Muscle of arm (tissue), 14 donors: Measurements from ENCODE around the gene GPR132. TPM values are rescaled to one million over a fixed set of nuclear protein-coding genes. Genes with fewer than 3 reads are reported as not detected.
"Not testable (repeated sequence)": the region's sequence is repeated elsewhere in the genome, so short reads cannot be mapped to it uniquely, and the experiment has no call there.

ENCODE experiments used
- DNase-seq: peaks from one replicate; pipeline ENCODE4 v3.0.0-alpha.2; 2013
- long read RNA-seq, 11 donors: transcript quantifications; one replicate each; lab custom pipeline, GENCODE V29; 2026
- polyA plus RNA-seq, 12 donors: library from polyadenylated mRNA; unstranded; fragments of 120-200 nt; gene quantifications; one replicate each; pipeline ENCODE4 v1.2.1, GENCODE V29; 2013; ENCODE audit not compliant: insufficient read length in 12 of 12

Gene GPR132
- 1 to 10 TPM in 1 of 12 donors, under 1 TPM in 9, not detected in 2; 0.49 to 2.2 (median 0.69) TPM for polyA plus RNA-seq
- long read RNA-seq, donor 1, partial matches to known transcripts, result 0 of 1 reads
- long read RNA-seq, donor 1, other reads (novel, unspliced or antisense), result 0 of 1 reads
- long read RNA-seq, donor 2, result 0 reads
- long read RNA-seq, donor 3, result 0 reads
- long read RNA-seq, donor 4, result 0 reads
- long read RNA-seq, donor 5, partial matches to known transcripts, result 0 of 1 reads
- long read RNA-seq, donor 5, other reads (novel, unspliced or antisense), result 0 of 1 reads
- long read RNA-seq, donor 6, result 0 reads
- long read RNA-seq, donor 7, result 0 reads
- long read RNA-seq, donor 8, result 0 reads
- long read RNA-seq, donor 9, result 0 reads
- long read RNA-seq, donor 10, result 0 reads
- long read RNA-seq, donor 11, result 0 reads

- no peak for DNase-seq
Measured at GRCh38 chr14:105065280-105066228, at the start of gene GPR132. Gene GPR132, minus strand, starts transcription at chr14:105065430. Its CDS starts 10,010 bp downstream, at chr14:105055420.

GRCh38 chr14:105109243-105109642 is 44.0 kb upstream of the GPR132 start:
- not testable (repeated sequence) for DNase-seq

- DNase-seq, result no peak
Measured at GRCh38 chr14:105108516-105108864, 43.3 kb upstream of the GPR132 start.

GRCh38 chr14:105107781-105108515 is 42.7 kb upstream of the GPR132 start:
- no peak for DNase-seq

- no peak for DNase-seq
Measured at GRCh38 chr14:105107351-105107750, 42.1 kb upstream of the GPR132 start.

- no peak for DNase-seq
Measured at GRCh38 chr14:105105158-105105557, 39.9 kb upstream of the GPR132 start.

- DNase-seq, result no peak
Measured at GRCh38 chr14:105102893-105103292, 37.7 kb upstream of the GPR132 start.

GRCh38 chr14:105102361-105102870 is 37.2 kb upstream of the GPR132 start:
- no peak for DNase-seq

- DNase-seq, result no peak
Measured at GRCh38 chr14:105100910-105101309, 35.7 kb upstream of the GPR132 start.

GRCh38 chr14:105099778-105100177 is 34.5 kb upstream of the GPR132 start:
- no peak for DNase-seq

GRCh38 chr14:105098316-105098715 is 33.1 kb upstream of the GPR132 start:
- no peak for DNase-seq

GRCh38 chr14:105097794-105098127 is 32.5 kb upstream of the GPR132 start:
- DNase-seq, result no peak

- DNase-seq, result no peak
Measured at GRCh38 chr14:105096206-105096875, 31.1 kb upstream of the GPR132 start.

- no peak for DNase-seq
Measured at GRCh38 chr14:105095236-105095805, 30.1 kb upstream of the GPR132 start.

- no peak for DNase-seq
Measured at GRCh38 chr14:105094193-105094907, 29.1 kb upstream of the GPR132 start.

GRCh38 chr14:105093431-105094192 is 28.4 kb upstream of the GPR132 start:
- DNase-seq, result peak; percentile 73

GRCh38 chr14:105093038-105093430 is 27.8 kb upstream of the GPR132 start:
- peak; percentile 57 for DNase-seq

GRCh38 chr14:105092171-105093037 is 27.2 kb upstream of the GPR132 start:
- DNase-seq, result no peak
